ENCODE measurements around the gene C4BPA. TPM values are rescaled to one million over a fixed set of nuclear protein-coding genes. Genes with fewer than 3 reads are reported as not detected.
A peak's percentile ranks its signal among the peaks of the same experiment; 100 is the strongest.

Gene C4BPA
- total RNA-seq, 1 experiment from 2014 or later, result 10.6 TPM

DNA sequence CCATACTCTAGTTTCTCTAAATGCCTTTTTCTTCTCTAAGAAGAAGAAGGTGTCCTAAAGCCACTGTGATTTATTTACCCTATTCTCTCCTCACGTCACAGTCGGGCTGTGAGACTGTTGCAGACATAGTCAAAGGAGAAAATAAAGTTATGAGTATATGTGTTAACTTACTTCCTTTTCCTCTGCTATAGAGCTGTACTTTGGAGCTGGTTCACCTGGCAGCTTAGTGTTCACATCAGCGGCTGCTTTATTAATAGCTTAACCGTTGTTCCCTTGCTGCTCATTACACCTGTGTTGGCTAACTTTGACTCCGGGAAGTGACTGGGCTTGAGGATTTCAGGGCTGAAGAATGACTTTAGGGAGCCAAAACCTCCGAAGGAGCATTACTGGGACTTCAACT lies 47.4 kb upstream of the C4BPA start:
- peaks cover 6% of the 10 kb centered on the region for H3K36me3 Mint-ChIP-seq (ENCODE audit: insufficient read depth, unreplicated experiment)
- intact Hi-C loops (cut with micrococcal nuclease; ENCODE audit: unreplicated experiment), result no loop called here
- H3K27me3 Mint-ChIP-seq (ENCODE audit: insufficient read depth, unreplicated experiment), result no peaks in the 10 kb centered on the region
- Histone ChIP-seq H3K4me3 (ENCODE audit: low read depth, low read length) (no peak overlapping the region), H3K4me1 (peaks cover 3% of the 10 kb centered on the region; the same call in 1 of the 2 replicates), H3K27me3 (replicated peaks; ENCODE audit: control insufficient read depth, insufficient read depth, low read length) (no peaks in the 10 kb centered on the region), H3K9me3 (no peaks in the 10 kb centered on the region), H3K36me3 (ENCODE audit: control insufficient read depth, insufficient read depth, low read length) (no peaks in the 10 kb centered on the region)
- H3K9me3 Mint-ChIP-seq (ENCODE audit: unreplicated experiment), result no peaks in the 10 kb centered on the region
- peaks cover 10% of the 10 kb centered on the region for H3K4me1 Mint-ChIP-seq (ENCODE audit: low read depth, unreplicated experiment)
- H3K27ac Mint-ChIP-seq (ENCODE audit: unreplicated experiment), result no peak overlapping the region
- TF ChIP-seq, protein P1, sequence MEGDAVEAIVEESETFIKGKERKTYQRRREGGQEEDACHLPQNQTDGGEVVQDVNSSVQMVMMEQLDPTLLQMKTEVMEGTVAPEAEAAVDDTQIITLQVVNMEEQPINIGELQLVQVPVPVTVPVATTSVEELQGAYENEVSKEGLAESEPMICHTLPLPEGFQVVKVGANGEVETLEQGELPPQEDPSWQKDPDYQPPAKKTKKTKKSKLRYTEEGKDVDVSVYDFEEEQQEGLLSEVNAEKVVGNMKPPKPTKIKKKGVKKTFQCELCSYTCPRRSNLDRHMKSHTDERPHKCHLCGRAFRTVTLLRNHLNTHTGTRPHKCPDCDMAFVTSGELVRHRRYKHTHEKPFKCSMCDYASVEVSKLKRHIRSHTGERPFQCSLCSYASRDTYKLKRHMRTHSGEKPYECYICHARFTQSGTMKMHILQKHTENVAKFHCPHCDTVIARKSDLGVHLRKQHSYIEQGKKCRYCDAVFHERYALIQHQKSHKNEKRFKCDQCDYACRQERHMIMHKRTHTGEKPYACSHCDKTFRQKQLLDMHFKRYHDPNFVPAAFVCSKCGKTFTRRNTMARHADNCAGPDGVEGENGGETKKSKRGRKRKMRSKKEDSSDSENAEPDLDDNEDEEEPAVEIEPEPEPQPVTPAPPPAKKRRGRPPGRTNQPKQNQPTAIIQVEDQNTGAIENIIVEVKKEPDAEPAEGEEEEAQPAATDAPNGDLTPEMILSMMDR (IDR thresholded peaks at IDR 0.05; ENCODE audit: insufficient read depth in 1 of 2, low read depth in 1 of 2, low read length in 1 of 2, severe bottlenecking in 1 of 2, unreplicated experiment in 1 of 2), result no peak
- no TSS peak for BruUV-seq (replicated peaks)
- H3K4me3 Mint-ChIP-seq (ENCODE audit: unreplicated experiment), result no peak overlapping the region
- ChIA-PET CTCF (no interaction called here), POLR2A (no interaction called here)
- no peak for DNase-seq

DNA sequence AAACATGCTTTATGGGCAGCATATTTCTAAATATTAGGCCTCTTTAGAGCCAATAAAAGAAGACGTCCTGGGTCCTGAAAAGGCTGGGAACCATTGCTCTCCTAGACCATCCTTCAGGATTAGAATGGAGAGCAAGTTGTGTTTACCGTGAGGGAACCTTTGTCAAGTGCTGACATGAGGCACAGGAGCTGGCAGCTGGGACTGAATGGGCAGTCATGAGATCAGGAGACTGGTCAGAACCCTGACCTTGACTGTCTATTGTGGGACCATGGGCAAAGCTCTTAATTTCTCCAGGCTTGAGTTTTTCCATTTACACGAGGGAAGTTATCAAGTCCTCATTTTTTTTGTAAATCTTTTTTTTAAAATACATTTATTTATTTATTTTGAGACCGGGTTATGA lies 45.8 kb upstream of the C4BPA start:
- DNase-seq, result no peak
- Histone ChIP-seq H3K4me3 (ENCODE audit: low read depth, low read length) (no peak overlapping the region), H3K36me3 (ENCODE audit: control insufficient read depth, insufficient read depth, low read length) (0 out of 2 replicates have a peak, but pooled peaks cover 3% of the 10 kb centered on the region), H3K9me3 (no peaks in the 10 kb centered on the region), H3K27me3 (replicated peaks; ENCODE audit: control insufficient read depth, insufficient read depth, low read length) (no peaks in the 10 kb centered on the region), H3K4me1 (no peaks in the 10 kb centered on the region)
- TF ChIP-seq, protein P1 (IDR thresholded peaks at IDR 0.05; ENCODE audit: insufficient read depth in 1 of 2, low read depth in 1 of 2, low read length in 1 of 2, severe bottlenecking in 1 of 2, unreplicated experiment in 1 of 2), result no peak
- peaks cover 3% of the 10 kb centered on the region for H3K36me3 Mint-ChIP-seq (ENCODE audit: insufficient read depth, unreplicated experiment)
- H3K27ac Mint-ChIP-seq (ENCODE audit: unreplicated experiment), result no peak overlapping the region
- peaks cover 8% of the 10 kb centered on the region for H3K4me1 Mint-ChIP-seq (ENCODE audit: low read depth, unreplicated experiment)
- no peaks in the 10 kb centered on the region for H3K27me3 Mint-ChIP-seq (ENCODE audit: insufficient read depth, unreplicated experiment)
- CTCF ChIA-PET, result no interaction called here
- no peak overlapping the region for H3K4me3 Mint-ChIP-seq (ENCODE audit: unreplicated experiment)
- intact Hi-C loops (cut with micrococcal nuclease; ENCODE audit: unreplicated experiment), result no loop called here
- H3K9me3 Mint-ChIP-seq (ENCODE audit: unreplicated experiment), result no peaks in the 10 kb centered on the region
- no TSS peak for BruUV-seq (replicated peaks)
- POLR2A ChIA-PET, result no interaction called here

DNA sequence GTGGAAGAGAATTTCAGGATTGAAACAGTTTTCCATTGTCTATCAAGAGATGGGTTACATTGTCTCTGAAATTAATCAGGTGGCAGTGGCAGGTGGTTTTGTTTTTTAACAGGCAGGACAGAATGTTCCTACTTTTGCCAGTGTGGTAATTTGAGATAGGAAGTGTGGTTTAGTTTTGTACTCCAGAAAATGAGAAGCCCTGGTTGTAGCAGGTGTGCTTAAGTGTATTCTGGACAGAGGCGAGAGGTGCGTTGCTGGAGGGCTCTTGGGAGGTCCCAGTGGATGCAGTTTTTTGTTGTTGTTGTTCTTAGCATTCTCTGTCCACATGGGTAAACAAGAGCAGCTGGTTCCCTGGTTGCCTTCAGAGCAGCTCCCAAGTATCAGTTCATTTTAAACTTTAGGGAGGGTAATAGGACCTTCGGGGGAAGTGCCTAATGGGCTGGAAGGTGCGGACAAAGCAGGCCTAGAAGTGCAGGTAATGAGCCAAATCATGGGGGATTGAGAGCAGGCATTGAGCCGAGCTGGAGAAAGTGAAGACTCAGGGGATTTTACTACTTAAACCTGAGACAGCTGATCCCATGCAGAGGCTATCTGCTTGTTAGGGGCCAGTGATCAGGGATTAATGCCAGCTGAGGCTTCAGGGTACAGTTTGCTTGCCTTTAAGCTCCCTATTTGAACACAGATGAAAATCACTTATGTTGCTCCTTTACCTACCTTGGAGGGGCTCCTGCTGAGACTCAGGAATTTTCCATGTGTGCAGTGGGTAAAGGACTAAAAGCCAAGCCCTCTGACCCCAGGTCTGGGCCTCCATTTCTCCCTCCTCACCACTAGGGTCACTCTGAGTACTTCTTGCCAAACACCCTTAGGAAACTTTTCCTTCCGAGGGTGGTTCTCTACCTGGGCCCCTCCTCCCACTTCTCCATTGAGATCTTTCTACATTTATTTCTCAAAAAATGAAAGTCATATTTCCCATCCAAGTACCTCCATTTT lies 44.9 kb upstream of the C4BPA start:
- CTCF ChIA-PET, result no interaction called here
- BruUV-seq (replicated peaks), result no TSS peak
- DNase-seq, result peak in 1 of 2 experiments; percentile 19
- Histone ChIP-seq H3K4me3 (ENCODE audit: low read depth, low read length) (no peak overlapping the region), H3K9me3 (no peaks in the 10 kb centered on the region), H3K36me3 (ENCODE audit: control insufficient read depth, insufficient read depth, low read length) (peaks cover 4% of the 10 kb centered on the region; the same call in 1 of the 2 replicates), H3K27me3 (replicated peaks; ENCODE audit: control insufficient read depth, insufficient read depth, low read length) (no peaks in the 10 kb centered on the region), H3K4me1 (no peaks in the 10 kb centered on the region)
- TF ChIP-seq, protein P1 (IDR thresholded peaks at IDR 0.05; ENCODE audit: insufficient read depth in 1 of 2, low read depth in 1 of 2, low read length in 1 of 2, severe bottlenecking in 1 of 2, unreplicated experiment in 1 of 2), result peak in 1 of 2 experiments; percentile 31
- POLR2A ChIA-PET, result no interaction called here
- peaks cover 12% of the 10 kb centered on the region for H3K36me3 Mint-ChIP-seq (ENCODE audit: insufficient read depth, unreplicated experiment)
- H3K4me3 Mint-ChIP-seq (ENCODE audit: unreplicated experiment), result no peak overlapping the region
- H3K27me3 Mint-ChIP-seq (ENCODE audit: insufficient read depth, unreplicated experiment), result no peaks in the 10 kb centered on the region
- no peak overlapping the region for H3K27ac Mint-ChIP-seq (ENCODE audit: unreplicated experiment)
- intact Hi-C loops (cut with micrococcal nuclease; ENCODE audit: unreplicated experiment), result no loop called here
- peaks cover 8% of the 10 kb centered on the region for H3K4me1 Mint-ChIP-seq (ENCODE audit: low read depth, unreplicated experiment)
- H3K9me3 Mint-ChIP-seq (ENCODE audit: unreplicated experiment), result no peaks in the 10 kb centered on the region
